Mesendoderm (in vitro differentiated cells): ENCODE results near the gene FAM9B.
A peak's percentile ranks its signal among the peaks of the same experiment; 100 is the strongest.
"Not testable (repeated sequence)": the region's sequence is repeated elsewhere in the genome, so short reads cannot be mapped to it uniquely, and the experiment has no call there.

Source experiments
- DNase-seq: peaks from one replicate; pipeline ENCODE4 v3.0.0; 2013
- H2AK5ac ChIP-seq: 2 replicates; pipeline ENCODE4 v1.6.1; 2013; ENCODE audit warnings: low read length, inconsistent platforms
- H2BK120ac ChIP-seq: 2 replicates; pipeline ENCODE4 v1.6.1; 2013; ENCODE audit warnings: low read depth, mild to moderate bottlenecking, low read length, moderate library complexity, mixed read lengths
- H2BK15ac ChIP-seq: replicated peaks from 2 replicates; pipeline ENCODE4 v1.6.1; 2013; ENCODE audit warnings: low read depth, mild to moderate bottlenecking, moderate library complexity
- H2BK5ac ChIP-seq: 2 replicates; pipeline ENCODE4 v1.6.1; 2013; ENCODE audit warnings: low read length, inconsistent platforms
- H3K18ac ChIP-seq: 2 replicates; pipeline ENCODE4 v1.6.1; 2013; ENCODE audit warnings: mild to moderate bottlenecking, low read length, mixed read lengths
- H3K23ac ChIP-seq: one replicate; pipeline ENCODE4 v1.6.1; 2013; ENCODE audit warnings: low read length
- H3K27ac ChIP-seq: 2 replicates; pipeline ENCODE4 v1.5.1; 2013; ENCODE audit warnings: low read depth, mild to moderate bottlenecking, inconsistent platforms, low read length, moderate library complexity
- H3K27me3 ChIP-seq: 2 replicates; pipeline ENCODE4 v1.6.1; 2013; ENCODE audit warnings: low read length, control low read depth, mild to moderate bottlenecking, inconsistent platforms; ENCODE audit not compliant: insufficient read depth, poor library complexity
- H3K36me3 ChIP-seq: 2 replicates; pipeline ENCODE4 v1.6.1; 2013; ENCODE audit warnings: low read length, inconsistent platforms; ENCODE audit not compliant: control insufficient read depth, insufficient read depth
- H3K4ac ChIP-seq: one replicate; pipeline ENCODE4 v1.6.1; 2013; ENCODE audit warnings: low read depth, mild to moderate bottlenecking, low read length, moderate library complexity
- H3K4me1 ChIP-seq: 2 replicates; pipeline ENCODE4 v1.6.1; 2013; ENCODE audit warnings: low read depth, low read length, inconsistent platforms; ENCODE audit not compliant: control insufficient read depth
- H3K4me2 ChIP-seq: 2 replicates; pipeline ENCODE4 v1.6.1; 2013; ENCODE audit warnings: low read length
- H3K4me3 ChIP-seq: 2 replicates; pipeline ENCODE4 v1.5.1; 2013; ENCODE audit warnings: mild to moderate bottlenecking, low read length
- H3K56ac ChIP-seq: one replicate; pipeline ENCODE4 v1.6.1; 2013; ENCODE audit warnings: low read length
- H3K79me1 ChIP-seq: 2 replicates; pipeline ENCODE4 v1.6.1; 2013; ENCODE audit warnings: low read length, inconsistent platforms
- H3K79me2 ChIP-seq: 2 replicates; pipeline ENCODE4 v1.6.1; 2013; ENCODE audit warnings: mild to moderate bottlenecking, low read length; ENCODE audit not compliant: control insufficient read depth, insufficient read depth
- H3K9ac ChIP-seq: 2 replicates; pipeline ENCODE4 v1.6.1; 2013; ENCODE audit warnings: low read length, inconsistent platforms
- H4K5ac ChIP-seq: one replicate; pipeline ENCODE4 v1.6.1; 2013; ENCODE audit warnings: low read length
- H4K8ac ChIP-seq: one replicate; pipeline ENCODE4 v1.6.1; 2013; ENCODE audit warnings: low read depth, mild to moderate bottlenecking, control low read depth, low read length, moderate library complexity
- WGBS: extraction: QIAGEN DNeasy Blood & Tissue Kit; methylation state at CpG from one replicate; pipeline ENCODE4 v1.1.7; 2013; ENCODE audit warnings: low lambda C conversion rate, missing lambda C conversion rate; ENCODE audit not compliant: insufficient coverage; ENCODE audit errors: extremely low coverage; 5-methylcytosine and 5-hydroxymethylcytosine counted together

Gene FAM9B

GRCh38 chrX:9018332-9018731, 15.6 kb downstream of the FAM9B start:
- H4K5ac ChIP-seq, H3K9ac ChIP-seq, H2BK5ac ChIP-seq, H3K36me3 ChIP-seq, H2BK15ac ChIP-seq, H4K8ac ChIP-seq, H3K79me2 ChIP-seq, H3K4me1 ChIP-seq, H3K4me2 ChIP-seq, H3K79me1 ChIP-seq, H3K27ac ChIP-seq, H3K4me3 ChIP-seq, H3K18ac ChIP-seq, DNase-seq, H3K4ac ChIP-seq, H3K56ac ChIP-seq, H3K23ac ChIP-seq, H3K27me3 ChIP-seq, H2BK120ac ChIP-seq, H2AK5ac ChIP-seq: not testable (repeated sequence)
- WGBS: no CpG with 5 or more reads among the region's 5 CpGs

- H3K27ac ChIP-seq: no peak overlapping the region
- H4K5ac ChIP-seq: no peak overlapping the region
- H3K4me1 ChIP-seq: no peaks in the 10 kb centered on the region
- H3K18ac ChIP-seq: no peak overlapping the region
- H3K9ac ChIP-seq: no peak overlapping the region
- H3K4me3 ChIP-seq: no peak overlapping the region
- H3K79me1 ChIP-seq: no peaks in the 10 kb centered on the region
- no peak overlapping the region for H3K4me2 ChIP-seq
- no peaks in the 10 kb centered on the region for H3K27me3 ChIP-seq
- H2BK5ac ChIP-seq: no peak overlapping the region
- H3K36me3 ChIP-seq: no peaks in the 10 kb centered on the region
- H3K4ac ChIP-seq: no peak overlapping the region
- no peak overlapping the region for H2BK15ac ChIP-seq
- no peak overlapping the region for H2BK120ac ChIP-seq
- no peak overlapping the region for H4K8ac ChIP-seq
- H3K79me2 ChIP-seq: no peaks in the 10 kb centered on the region
- WGBS: no CpG with 5 or more reads among the region's 3 CpGs
- no peak overlapping the region for H2AK5ac ChIP-seq
- no peak overlapping the region for H3K56ac ChIP-seq
- no peak overlapping the region for H3K23ac ChIP-seq
- DNase-seq: no peak
Measured at GRCh38 chrX:9003041-9003440, 30.9 kb downstream of the FAM9B start.

- DNase-seq: no peak
- no CpG with 5 or more reads among the region's 4 CpGs for WGBS
- H3K4ac ChIP-seq: no peak overlapping the region
- no peak overlapping the region for H2AK5ac ChIP-seq
- no peak overlapping the region for H2BK5ac ChIP-seq
- no peak overlapping the region for H3K23ac ChIP-seq
- no peak overlapping the region for H2BK120ac ChIP-seq
- H3K4me2 ChIP-seq: no peak overlapping the region
- H2BK15ac ChIP-seq: no peak overlapping the region
- no peaks in the 10 kb centered on the region for H3K36me3 ChIP-seq
- no peaks in the 10 kb centered on the region for H3K79me2 ChIP-seq
- no peak overlapping the region for H4K5ac ChIP-seq
- H3K79me1 ChIP-seq: no peaks in the 10 kb centered on the region
- no peak overlapping the region for H3K4me3 ChIP-seq
- H3K56ac ChIP-seq: peak overlapping the region; percentile 42
- H3K27ac ChIP-seq: no peak overlapping the region
- H3K4me1 ChIP-seq: no peaks in the 10 kb centered on the region
- no peak overlapping the region for H4K8ac ChIP-seq
- no peak overlapping the region for H3K18ac ChIP-seq
- no peaks in the 10 kb centered on the region for H3K27me3 ChIP-seq
- H3K9ac ChIP-seq: no peak overlapping the region
Measured at GRCh38 chrX:8988446-8988845, 45.5 kb downstream of the FAM9B start.

- no peak overlapping the region for H4K8ac ChIP-seq
- no peak overlapping the region for H3K9ac ChIP-seq
- H3K36me3 ChIP-seq: no peaks in the 10 kb centered on the region
- H3K18ac ChIP-seq: no peak overlapping the region
- H3K79me1 ChIP-seq: no peaks in the 10 kb centered on the region
- H3K4ac ChIP-seq: no peak overlapping the region
- H3K23ac ChIP-seq: no peak overlapping the region
- H2BK5ac ChIP-seq: peak overlapping the region; percentile 41
- no peak for DNase-seq
- peak overlapping the region; percentile 34 for H3K56ac ChIP-seq
- H3K4me2 ChIP-seq: no peak overlapping the region
- H3K27ac ChIP-seq: no peak overlapping the region
- no peak overlapping the region for H2BK15ac ChIP-seq
- H3K27me3 ChIP-seq: no peaks in the 10 kb centered on the region
- H3K4me3 ChIP-seq: no peak overlapping the region
- no peak overlapping the region for H4K5ac ChIP-seq
- no peaks in the 10 kb centered on the region for H3K79me2 ChIP-seq
- H2AK5ac ChIP-seq: peak overlapping the region; percentile 30
- no CpG with 5 or more reads among the region's 6 CpGs for WGBS
- no peaks in the 10 kb centered on the region for H3K4me1 ChIP-seq
- H2BK120ac ChIP-seq: no peak overlapping the region
Measured at GRCh38 chrX:8987672-8988250, 46.2 kb downstream of the FAM9B start.

GRCh38 chrX:8984231-8984630, 49.7 kb downstream of the FAM9B start:
- Histone ChIP-seq H3K9ac (no peak overlapping the region), H3K27ac (no peak overlapping the region), H3K4me2 (no peak overlapping the region), H3K4me1 (peaks cover 2% of the 10 kb centered on the region), H3K79me1 (no peaks in the 10 kb centered on the region), H3K27me3 (no peaks in the 10 kb centered on the region), H3K4me3 (no peak overlapping the region), H3K36me3 (no peaks in the 10 kb centered on the region), H4K8ac (no peak overlapping the region), H3K4ac (no peak overlapping the region), H2BK120ac (no peak overlapping the region), H3K18ac (no peak overlapping the region), H2BK15ac (no peak overlapping the region), H4K5ac (no peak overlapping the region), H2AK5ac (no peak overlapping the region), H3K23ac (no peak overlapping the region), H3K79me2 (no peaks in the 10 kb centered on the region), H2BK5ac (no peak overlapping the region), H3K56ac (no peak overlapping the region)
- DNase-seq: no peak
- WGBS: no CpG with 5 or more reads among the region's 2 CpGs

GRCh38 chrX:8981723-8982122, 52.2 kb downstream of the FAM9B start:
- H3K27me3 ChIP-seq: no peaks in the 10 kb centered on the region
- no peak overlapping the region for H2AK5ac ChIP-seq
- H3K79me1 ChIP-seq: no peaks in the 10 kb centered on the region
- no peak overlapping the region for H3K4me2 ChIP-seq
- H4K5ac ChIP-seq: no peak overlapping the region
- H3K4ac ChIP-seq: peak overlapping the region; percentile 24
- H3K79me2 ChIP-seq: no peaks in the 10 kb centered on the region
- no peak overlapping the region for H3K4me3 ChIP-seq
- H2BK120ac ChIP-seq: peak overlapping the region; percentile 82
- no peak overlapping the region for H3K23ac ChIP-seq
- H3K56ac ChIP-seq: peak overlapping the region; percentile 42
- H4K8ac ChIP-seq: no peak overlapping the region
- DNase-seq: no peak
- H3K9ac ChIP-seq: no peak overlapping the region
- WGBS: no CpG with 5 or more reads among the region's 2 CpGs
- no peak overlapping the region for H2BK15ac ChIP-seq
- no peak overlapping the region for H3K27ac ChIP-seq
- no peak overlapping the region for H2BK5ac ChIP-seq
- H3K4me1 ChIP-seq: peaks cover 2% of the 10 kb centered on the region
- H3K18ac ChIP-seq: no peak overlapping the region
- H3K36me3 ChIP-seq: no peaks in the 10 kb centered on the region
